Measurements from ENCODE around the gene ZFC3H1.

DNA sequence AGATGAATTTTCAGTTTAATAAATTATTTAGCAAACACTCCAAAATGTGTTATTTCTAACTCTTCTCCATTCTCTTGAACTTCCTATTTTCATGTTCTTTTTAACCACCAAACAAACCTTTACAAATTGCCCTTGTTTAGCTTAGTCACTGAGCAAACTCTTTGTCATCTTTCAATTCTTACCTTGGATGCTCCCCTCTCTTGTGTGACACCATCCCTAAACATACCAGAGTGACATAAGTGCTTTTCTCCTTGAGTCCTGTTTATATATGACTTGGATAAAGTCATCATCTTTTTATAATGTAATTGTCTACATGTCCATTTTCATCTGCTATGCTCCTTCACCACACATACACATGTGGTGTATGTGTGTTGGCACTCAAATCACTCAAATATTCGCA is 18.8 kb upstream of the ZFC3H1 start:
- TF ChIP-seq, protein P1, sequence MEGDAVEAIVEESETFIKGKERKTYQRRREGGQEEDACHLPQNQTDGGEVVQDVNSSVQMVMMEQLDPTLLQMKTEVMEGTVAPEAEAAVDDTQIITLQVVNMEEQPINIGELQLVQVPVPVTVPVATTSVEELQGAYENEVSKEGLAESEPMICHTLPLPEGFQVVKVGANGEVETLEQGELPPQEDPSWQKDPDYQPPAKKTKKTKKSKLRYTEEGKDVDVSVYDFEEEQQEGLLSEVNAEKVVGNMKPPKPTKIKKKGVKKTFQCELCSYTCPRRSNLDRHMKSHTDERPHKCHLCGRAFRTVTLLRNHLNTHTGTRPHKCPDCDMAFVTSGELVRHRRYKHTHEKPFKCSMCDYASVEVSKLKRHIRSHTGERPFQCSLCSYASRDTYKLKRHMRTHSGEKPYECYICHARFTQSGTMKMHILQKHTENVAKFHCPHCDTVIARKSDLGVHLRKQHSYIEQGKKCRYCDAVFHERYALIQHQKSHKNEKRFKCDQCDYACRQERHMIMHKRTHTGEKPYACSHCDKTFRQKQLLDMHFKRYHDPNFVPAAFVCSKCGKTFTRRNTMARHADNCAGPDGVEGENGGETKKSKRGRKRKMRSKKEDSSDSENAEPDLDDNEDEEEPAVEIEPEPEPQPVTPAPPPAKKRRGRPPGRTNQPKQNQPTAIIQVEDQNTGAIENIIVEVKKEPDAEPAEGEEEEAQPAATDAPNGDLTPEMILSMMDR (conservative IDR thresholded peaks at IDR 0.05; ENCODE audit: low read length), result no peak
- no peak for TF ChIP-seq EZH2phosphoT487 (IDR thresholded peaks at IDR 0.05; ENCODE audit: borderline replicate concordance, low read depth, low read length)

Measured in OCI-LY7 (cell line).